ENCODE measurements around the gene EIF4G3.

The EIF4G3 gene

DNA sequence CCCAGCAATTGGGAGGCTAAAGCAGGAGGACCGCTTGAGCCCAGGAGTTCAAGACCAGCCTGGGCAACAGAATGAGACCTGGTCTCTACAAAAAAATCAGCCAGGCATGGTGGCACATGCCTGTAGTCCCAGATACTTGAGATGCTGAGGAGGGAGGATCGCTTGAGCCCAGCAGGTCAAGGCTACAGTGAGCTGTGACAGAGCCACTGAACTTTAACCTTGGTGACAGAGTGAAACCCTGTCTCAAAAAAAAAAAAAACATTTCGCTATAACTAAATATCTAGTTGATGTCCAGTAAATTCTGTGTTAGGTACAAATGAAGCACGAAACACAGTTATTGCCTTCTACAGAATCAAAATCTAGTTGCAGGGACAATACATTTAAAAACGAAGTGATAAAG is 293.9 kb downstream of the EIF4G3 start:
- no peak overlapping the region for H3K4me2 ChIP-seq (ENCODE audit: low read depth, low read length, poor library complexity, severe bottlenecking)
- H3K79me2 ChIP-seq (ENCODE audit: insufficient read depth, low read length), result no peaks in the 10 kb centered on the region
- no peaks in the 10 kb centered on the region for H3K9me2 ChIP-seq (replicated peaks; ENCODE audit: insufficient read depth, low read length)
- H3F3A ChIP-seq (ENCODE audit: insufficient read depth), result 0 out of 2 replicates have a peak, but pooled peaks cover 5% of the 10 kb centered on the region
- H4K20me1 ChIP-seq (ENCODE audit: low read depth, low read length), result no peaks in the 10 kb centered on the region
- H3K4me3 ChIP-seq (ENCODE audit: insufficient read depth, low read length, poor library complexity, severe bottlenecking), result no peak overlapping the region
- peaks cover 29% of the 10 kb centered on the region for H3K36me3 ChIP-seq (ENCODE audit: low read length)
- no peak for TF ChIP-seq EZH2phosphoT487 (conservative IDR thresholded peaks at IDR 0.05; ENCODE audit: low read length)
- TF ChIP-seq, protein P1, sequence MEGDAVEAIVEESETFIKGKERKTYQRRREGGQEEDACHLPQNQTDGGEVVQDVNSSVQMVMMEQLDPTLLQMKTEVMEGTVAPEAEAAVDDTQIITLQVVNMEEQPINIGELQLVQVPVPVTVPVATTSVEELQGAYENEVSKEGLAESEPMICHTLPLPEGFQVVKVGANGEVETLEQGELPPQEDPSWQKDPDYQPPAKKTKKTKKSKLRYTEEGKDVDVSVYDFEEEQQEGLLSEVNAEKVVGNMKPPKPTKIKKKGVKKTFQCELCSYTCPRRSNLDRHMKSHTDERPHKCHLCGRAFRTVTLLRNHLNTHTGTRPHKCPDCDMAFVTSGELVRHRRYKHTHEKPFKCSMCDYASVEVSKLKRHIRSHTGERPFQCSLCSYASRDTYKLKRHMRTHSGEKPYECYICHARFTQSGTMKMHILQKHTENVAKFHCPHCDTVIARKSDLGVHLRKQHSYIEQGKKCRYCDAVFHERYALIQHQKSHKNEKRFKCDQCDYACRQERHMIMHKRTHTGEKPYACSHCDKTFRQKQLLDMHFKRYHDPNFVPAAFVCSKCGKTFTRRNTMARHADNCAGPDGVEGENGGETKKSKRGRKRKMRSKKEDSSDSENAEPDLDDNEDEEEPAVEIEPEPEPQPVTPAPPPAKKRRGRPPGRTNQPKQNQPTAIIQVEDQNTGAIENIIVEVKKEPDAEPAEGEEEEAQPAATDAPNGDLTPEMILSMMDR (IDR thresholded peaks at IDR 0.05; ENCODE audit: insufficient read depth, low read length, poor library complexity, severe bottlenecking), result no peak
- no peak overlapping the region for H2AFZ ChIP-seq (ENCODE audit: low read depth, low read length, severe bottlenecking)
- H3K9me3 ChIP-seq (ENCODE audit: insufficient read depth, low read length), result no peaks in the 10 kb centered on the region
- no peak overlapping the region for H3K27ac ChIP-seq (ENCODE audit: low read depth, low read length)
- H3K27me3 ChIP-seq (ENCODE audit: low read length), result no peaks in the 10 kb centered on the region
- no peak overlapping the region for H3K9ac ChIP-seq (ENCODE audit: low read length)

DNA sequence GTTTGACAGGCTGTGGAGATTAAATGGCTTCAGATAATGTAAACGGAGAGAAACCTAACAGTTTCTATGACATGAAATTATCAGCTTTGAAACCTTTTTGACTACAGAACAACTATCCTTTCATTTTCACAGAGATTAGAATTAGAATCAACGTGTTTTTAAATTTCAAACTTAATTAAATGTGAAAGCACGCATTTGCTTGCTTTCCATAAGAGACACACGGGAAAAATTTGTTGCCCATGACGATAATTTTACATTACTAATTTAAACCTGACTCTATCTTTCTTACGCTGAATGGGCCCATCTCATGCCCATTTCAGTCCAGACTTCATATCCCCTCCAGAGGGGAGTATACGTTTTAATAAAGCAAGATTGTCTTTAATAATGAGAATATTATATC is 297.9 kb downstream of the EIF4G3 start:
- Histone ChIP-seq H3K27me3 (ENCODE audit: low read length) (no peaks in the 10 kb centered on the region), H3K9me2 (replicated peaks; ENCODE audit: insufficient read depth, low read length) (no peaks in the 10 kb centered on the region), H3K9me3 (ENCODE audit: insufficient read depth, low read length) (no peaks in the 10 kb centered on the region), H3K79me2 (ENCODE audit: insufficient read depth, low read length) (no peaks in the 10 kb centered on the region), H2AFZ (ENCODE audit: low read depth, low read length, severe bottlenecking) (no peak overlapping the region), H4K20me1 (ENCODE audit: low read depth, low read length) (no peaks in the 10 kb centered on the region), H3K4me2 (ENCODE audit: low read depth, low read length, poor library complexity, severe bottlenecking) (no peak overlapping the region), H3K27ac (ENCODE audit: low read depth, low read length) (no peak overlapping the region), H3K36me3 (ENCODE audit: low read length) (peaks cover 23% of the 10 kb centered on the region), H3K9ac (ENCODE audit: low read length) (no peak overlapping the region), H3K4me3 (ENCODE audit: insufficient read depth, low read length, poor library complexity, severe bottlenecking) (no peak overlapping the region), H3F3A (ENCODE audit: insufficient read depth) (0 out of 2 replicates have a peak, but pooled peaks cover 5% of the 10 kb centered on the region)
- no peak for TF ChIP-seq EZH2phosphoT487 (conservative IDR thresholded peaks at IDR 0.05; ENCODE audit: low read length)
- TF ChIP-seq, protein P1 (IDR thresholded peaks at IDR 0.05; ENCODE audit: insufficient read depth, low read length, poor library complexity, severe bottlenecking), result no peak

GRCh38 chr1:20875198-20875973 is 301.3 kb downstream of the EIF4G3 start:
- Histone ChIP-seq H4K20me1 (ENCODE audit: low read depth, low read length) (no peaks in the 10 kb centered on the region), H3F3A (ENCODE audit: insufficient read depth) (0 out of 2 replicates have a peak, but pooled peaks cover 5% of the 10 kb centered on the region), H3K4me3 (ENCODE audit: insufficient read depth, low read length, poor library complexity, severe bottlenecking) (no peak overlapping the region), H3K9me3 (ENCODE audit: insufficient read depth, low read length) (no peaks in the 10 kb centered on the region), H3K79me2 (ENCODE audit: insufficient read depth, low read length) (no peaks in the 10 kb centered on the region), H2AFZ (ENCODE audit: low read depth, low read length, severe bottlenecking) (no peak overlapping the region), H3K9me2 (replicated peaks; ENCODE audit: insufficient read depth, low read length) (no peaks in the 10 kb centered on the region), H3K36me3 (ENCODE audit: low read length) (peaks cover 23% of the 10 kb centered on the region), H3K27ac (ENCODE audit: low read depth, low read length) (no peak overlapping the region), H3K9ac (ENCODE audit: low read length) (no peak overlapping the region), H3K27me3 (ENCODE audit: low read length) (no peaks in the 10 kb centered on the region), H3K4me2 (ENCODE audit: low read depth, low read length, poor library complexity, severe bottlenecking) (no peak overlapping the region)
- TF ChIP-seq, protein P1 (IDR thresholded peaks at IDR 0.05; ENCODE audit: insufficient read depth, low read length, poor library complexity, severe bottlenecking), result no peak
- no peak for TF ChIP-seq EZH2phosphoT487 (conservative IDR thresholded peaks at IDR 0.05; ENCODE audit: low read length)
